Natural killer cell treated with Interleukin-12 subunit alpha and Interleukin-12 subunit beta and Interleukin-15 and Interleukin-18, amount 100 ng/mL, for 72 hours (primary cell): Measurements from ENCODE around the gene SLC5A5. TPM values are rescaled to one million over a fixed set of nuclear protein-coding genes. Genes with fewer than 3 reads are reported as not detected.

Experiments used
- ATAC-seq, 2 donors: fragments of 150-1000 bp; cut with Tn5 transposase in 1 of 2; sonication (Bioruptor Pico), chemical (Tn5 transposase) in 1 of 2; 2 replicates each; pipeline ENCODE4 v1.10.0; 2021
- DNase-seq: peaks from one replicate; pipeline ENCODE4 v3.0.0; 2022; ENCODE audit warnings: low spot score
- H3K27ac Mint-ChIP-seq, 2 donors: 1 replicate in 1 of 2; 2 replicates in 1 of 2; pipeline ENCODE4 v1.8.0; 2022; ENCODE audit warnings: mixed read lengths in 2 of 2, mild to moderate bottlenecking in 1 of 2, moderate library complexity in 1 of 2
- H3K27me3 Mint-ChIP-seq, 2 donors: 1 replicate in 1 of 2; 2 replicates in 1 of 2; pipeline ENCODE4 v1.8.0; 2022; ENCODE audit warnings: mixed read lengths in 2 of 2
- H3K36me3 Mint-ChIP-seq: one replicate; pipeline ENCODE4 v1.8.0; 2022; ENCODE audit warnings: mixed read lengths
- H3K4me1 Mint-ChIP-seq, 2 donors: 1 replicate in 1 of 2; 2 replicates in 1 of 2; pipeline ENCODE4 v1.8.0; 2022; ENCODE audit warnings: low read depth in 2 of 2, mixed read lengths in 2 of 2, mild to moderate bottlenecking in 1 of 2
- H3K4me3 Mint-ChIP-seq: one replicate; pipeline ENCODE4 v1.8.0; 2022; ENCODE audit warnings: mixed read lengths
- H3K9me3 Mint-ChIP-seq: 2 replicates; pipeline ENCODE4 v1.8.0; 2022; ENCODE audit warnings: mixed read lengths
- total RNA-seq, 2 donors: library from RNA; stranded (reverse); gene quantifications; one replicate each; pipeline ENCODE4 v1.2.3, GENCODE V29; 2022

Gene SLC5A5
- total RNA-seq, result under 1 TPM; 0.57 to 0.89 TPM

- H3K9me3 Mint-ChIP-seq, result no peaks in the 10 kb centered on the region
- H3K27me3 Mint-ChIP-seq, result peaks cover 0 to 4% of the 10 kb centered on the region in 2 donors
- peaks cover 0 to 6% of the 10 kb centered on the region in 2 donors for H3K4me1 Mint-ChIP-seq
- peak within 1 kb of the TSS; percentile 65 for H3K4me3 Mint-ChIP-seq
- H3K27ac Mint-ChIP-seq, result no peak within 1 kb of the TSS
- DNase-seq (no peak), ATAC-seq (peak; percentile 17 to 36)
- H3K36me3 Mint-ChIP-seq, result no peaks in the 10 kb centered on the region
These were observed at the start of gene SLC5A5 for GRCh38 chr19:17871878-17872250. Gene SLC5A5, plus strand, starts transcription at chr19:17871945. Its CDS starts 375 bp downstream, at chr19:17872320.

- Mint-ChIP-seq H3K36me3 (peaks cover 8% of the 10 kb centered on the region), H3K27me3 (no peaks in the 10 kb centered on the region), H3K4me3 (no peak overlapping the region), H3K4me1 (peaks cover 5 to 7% of the 10 kb centered on the region in 2 donors), H3K9me3 (no peaks in the 10 kb centered on the region), H3K27ac (no peak overlapping the region)
- ATAC-seq (peak; percentile 20 to 47), DNase-seq (no peak)
These were observed 47.4 kb upstream of the SLC5A5 start for GRCh38 chr19:17824339-17824738.

- no peaks in the 10 kb centered on the region for H3K27me3 Mint-ChIP-seq
These were observed 45.2 kb upstream of the SLC5A5 start for GRCh38 chr19:17826508-17827056.

GRCh38 chr19:17829855-17830566 is 41.7 kb upstream of the SLC5A5 start:
- Mint-ChIP-seq H3K9me3 (no peaks in the 10 kb centered on the region), H3K4me1 (peaks cover 8 to 14% of the 10 kb centered on the region in 2 donors), H3K27me3 (no peaks in the 10 kb centered on the region), H3K27ac (no peak overlapping the region), H3K4me3 (no peak overlapping the region), H3K36me3 (peaks cover 14% of the 10 kb centered on the region)
- DNase-seq, result no peak
- no peak for ATAC-seq

More at GRCh38 chr19:17826508-17827056, 45.2 kb upstream of the SLC5A5 start:
- DNase-seq (no peak), ATAC-seq (no peak)
- H3K36me3 Mint-ChIP-seq, result peaks cover 10% of the 10 kb centered on the region
- H3K4me3 Mint-ChIP-seq, result no peak overlapping the region
- peaks cover 7 to 10% of the 10 kb centered on the region in 2 donors for H3K4me1 Mint-ChIP-seq
- H3K27ac Mint-ChIP-seq, result no peak overlapping the region
- no peaks in the 10 kb centered on the region for H3K9me3 Mint-ChIP-seq

- Mint-ChIP-seq H3K9me3 (no peaks in the 10 kb centered on the region), H3K27ac (no peak overlapping the region), H3K27me3 (no peaks in the 10 kb centered on the region), H3K4me1 (peaks cover 15 to 21% of the 10 kb centered on the region in 2 donors), H3K36me3 (peaks cover 21% of the 10 kb centered on the region), H3K4me3 (no peak overlapping the region)
- ATAC-seq (peak; percentile 74 to 84), DNase-seq (no peak)
These were observed 41.0 kb upstream of the SLC5A5 start for GRCh38 chr19:17830567-17831418.

GRCh38 chr19:17831419-17831888 is 40.3 kb upstream of the SLC5A5 start:
- peaks cover 26% of the 10 kb centered on the region for H3K36me3 Mint-ChIP-seq
- DNase-seq, result no peak
- H3K4me3 Mint-ChIP-seq, result no peak overlapping the region
- no peaks in the 10 kb centered on the region for H3K9me3 Mint-ChIP-seq
- no peaks in the 10 kb centered on the region for H3K27me3 Mint-ChIP-seq
- H3K27ac Mint-ChIP-seq, result no peak overlapping the region
- H3K4me1 Mint-ChIP-seq, result peaks cover 22 to 25% of the 10 kb centered on the region in 2 donors
- peak in 1 of 2 donors; percentile 2 for ATAC-seq

GRCh38 chr19:17832443-17833208 is 39.1 kb upstream of the SLC5A5 start:
- DNase-seq (no peak), ATAC-seq (no peak)
- Mint-ChIP-seq H3K9me3 (no peaks in the 10 kb centered on the region), H3K36me3 (peaks cover 30% of the 10 kb centered on the region), H3K4me1 (peaks cover 25 to 28% of the 10 kb centered on the region in 2 donors), H3K4me3 (no peak overlapping the region), H3K27ac (no peak overlapping the region), H3K27me3 (no peaks in the 10 kb centered on the region)

GRCh38 chr19:17834350-17835181 is 37.2 kb upstream of the SLC5A5 start:
- Mint-ChIP-seq H3K9me3 (no peaks in the 10 kb centered on the region), H3K27ac (peak overlapping the region in 1 of 2 donors; percentile 15), H3K4me1 (peaks cover 18 to 28% of the 10 kb centered on the region in 2 donors), H3K27me3 (no peaks in the 10 kb centered on the region), H3K36me3 (peaks cover 28% of the 10 kb centered on the region), H3K4me3 (no peak overlapping the region)
- DNase-seq, result no peak
- ATAC-seq, result no peak

- DNase-seq (no peak), ATAC-seq (no peak)
- Mint-ChIP-seq H3K4me1 (peaks cover 18 to 26% of the 10 kb centered on the region in 2 donors), H3K27ac (peak overlapping the region; percentile 15 to 45), H3K36me3 (peaks cover 28% of the 10 kb centered on the region), H3K4me3 (no peak overlapping the region), H3K9me3 (no peaks in the 10 kb centered on the region), H3K27me3 (no peaks in the 10 kb centered on the region)
These were observed 36.4 kb upstream of the SLC5A5 start for GRCh38 chr19:17835182-17836006.

- Mint-ChIP-seq H3K4me3 (no peak overlapping the region), H3K9me3 (no peaks in the 10 kb centered on the region), H3K36me3 (peaks cover 32% of the 10 kb centered on the region), H3K27me3 (no peaks in the 10 kb centered on the region), H3K27ac (peak overlapping the region; percentile 30 to 45), H3K4me1 (peaks cover 18 to 28% of the 10 kb centered on the region in 2 donors)
- DNase-seq (no peak), ATAC-seq (no peak)
These were observed 35.2 kb upstream of the SLC5A5 start for GRCh38 chr19:17836530-17836929.

- no peaks in the 10 kb centered on the region for H3K27me3 Mint-ChIP-seq
- H3K4me3 Mint-ChIP-seq, result no peak overlapping the region
- peaks cover 27% of the 10 kb centered on the region for H3K36me3 Mint-ChIP-seq
- no peak overlapping the region for H3K27ac Mint-ChIP-seq
- H3K4me1 Mint-ChIP-seq, result peaks cover 18 to 26% of the 10 kb centered on the region in 2 donors
- ATAC-seq (no peak), DNase-seq (no peak)
- no peaks in the 10 kb centered on the region for H3K9me3 Mint-ChIP-seq
These were observed 33.8 kb upstream of the SLC5A5 start for GRCh38 chr19:17837972-17838371.

GRCh38 chr19:17840019-17840418 is 31.7 kb upstream of the SLC5A5 start:
- Mint-ChIP-seq H3K27ac (peak overlapping the region in 1 of 2 donors; percentile 54), H3K9me3 (no peaks in the 10 kb centered on the region)

More at GRCh38 chr19:17840019-17840418, 31.7 kb upstream of the SLC5A5 start:
- ATAC-seq (no peak), DNase-seq (no peak)
- H3K4me3 Mint-ChIP-seq, result no peak overlapping the region
- peaks cover 33 to 40% of the 10 kb centered on the region in 2 donors for H3K4me1 Mint-ChIP-seq
- H3K27me3 Mint-ChIP-seq, result no peaks in the 10 kb centered on the region
- peaks cover 27% of the 10 kb centered on the region for H3K36me3 Mint-ChIP-seq
